Activated naive CD8-positive, alpha-beta T cell treated with anti-CD3 and anti-CD28 coated beads, Interleukin-2, amount 10 ng/mL, durations not matched to agents 7 days and 5 days (primary cell): ENCODE data around the gene GGCT. TPM values are rescaled to one million over a fixed set of nuclear protein-coding genes. Genes with fewer than 3 reads are reported as not detected.
A peak's percentile ranks its signal among the peaks of the same experiment; 100 is the strongest.
"Not testable (repeated sequence)": the region's sequence is repeated elsewhere in the genome, so short reads cannot be mapped to it uniquely, and the experiment has no call there.

ENCODE experiments used
- ATAC-seq: fragments of 150-1000 bp; cut with Tn5 transposase; one replicate; pipeline ENCODE4 v1.10.0; 2021; ENCODE audit warnings: low read depth, moderate library complexity
- POLR2A ChIA-PET: fragments of 350-600 bp; sonication (Branson Sonifier 250); formaldehyde crosslinking; loops from one replicate; lab custom pipeline; 2021; ENCODE audit warnings: antibody characterized with exemption; lab: Charles Lee
- DNase-seq: peaks from one replicate; pipeline ENCODE4 v3.0.0; 2021
- H3K27ac Mint-ChIP-seq: one replicate; pipeline ENCODE4 v1.8.0; 2022; ENCODE audit warnings: mild to moderate bottlenecking, mixed read lengths
- H3K27me3 Mint-ChIP-seq: one replicate; pipeline ENCODE4 v1.8.0; 2022; ENCODE audit warnings: mild to moderate bottlenecking, moderate library complexity, mixed read lengths
- H3K36me3 Mint-ChIP-seq: one replicate; pipeline ENCODE4 v1.8.0; 2021; ENCODE audit warnings: mild to moderate bottlenecking, mixed read lengths
- H3K4me1 Mint-ChIP-seq: one replicate; pipeline ENCODE4 v1.8.0; 2021; ENCODE audit warnings: mixed read lengths
- H3K4me3 Mint-ChIP-seq: one replicate; pipeline ENCODE4 v1.8.0; 2022; ENCODE audit warnings: mild to moderate bottlenecking, moderate library complexity, mixed read lengths
- H3K9me3 Mint-ChIP-seq: one replicate; pipeline ENCODE4 v1.8.0; 2021; ENCODE audit warnings: mixed read lengths
- total RNA-seq, 2 experiments: library from RNA; stranded (reverse); gene quantifications; one replicate each; pipeline ENCODE4 v1.2.3, GENCODE V29; 2021

The GGCT gene
- total RNA-seq, 2 experiments from 2014 or later: 40.2 to 42.7 TPM

DNA sequence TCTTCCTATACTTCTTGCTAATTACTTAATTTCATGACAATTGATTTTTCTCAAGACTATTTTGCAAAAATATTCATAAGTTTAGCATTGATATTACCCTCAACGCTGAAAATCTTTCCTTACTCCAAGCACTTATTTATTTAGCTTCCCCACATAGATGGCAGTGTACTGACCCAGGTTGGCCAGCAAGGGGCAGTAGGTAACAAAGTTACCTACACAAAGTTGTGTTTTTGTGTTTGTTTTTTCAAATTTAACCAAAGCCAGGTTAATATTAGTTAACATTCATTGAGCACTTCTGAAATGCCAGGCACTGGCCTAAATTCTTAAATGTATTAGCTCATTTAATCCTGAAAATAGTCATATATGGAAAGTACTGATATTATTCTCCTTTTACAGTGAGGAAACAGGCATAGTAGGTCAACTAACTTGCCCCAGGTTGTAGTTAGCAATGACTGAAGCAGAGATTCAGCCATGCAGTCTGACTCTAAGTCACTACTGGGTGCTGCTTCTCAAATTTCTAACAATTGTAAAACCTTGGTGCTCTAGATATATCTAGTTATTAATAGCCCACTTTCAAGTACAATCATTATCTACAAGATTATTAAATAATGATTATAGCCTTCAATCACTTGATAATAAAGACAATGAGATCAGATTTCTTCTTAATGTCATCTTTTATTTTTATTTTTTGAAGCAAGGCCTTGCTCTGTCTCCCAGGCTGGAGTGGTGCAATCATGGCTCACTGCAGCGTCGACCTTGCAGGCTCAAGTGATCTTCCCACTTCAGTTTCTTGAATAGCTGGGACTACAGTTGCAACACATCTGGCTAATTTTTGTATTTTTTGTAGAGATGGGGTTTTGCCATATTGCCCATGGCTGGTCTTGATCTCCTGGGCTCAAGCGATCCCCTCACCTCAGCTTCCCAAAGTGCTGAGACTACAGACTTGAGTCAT, 5.8 kb upstream of the GGCT start:
- POLR2A ChIA-PET: no interaction called here
- ATAC-seq: peak; percentile 70
- Mint-ChIP-seq H3K36me3 (peaks cover 2% of the 10 kb centered on the region), H3K4me1 (peaks cover 6% of the 10 kb centered on the region), H3K4me3 (no peak overlapping the region), H3K27ac (no peak overlapping the region), H3K27me3 (no peaks in the 10 kb centered on the region), H3K9me3 (peaks cover 5% of the 10 kb centered on the region)
- DNase-seq: no peak

DNA sequence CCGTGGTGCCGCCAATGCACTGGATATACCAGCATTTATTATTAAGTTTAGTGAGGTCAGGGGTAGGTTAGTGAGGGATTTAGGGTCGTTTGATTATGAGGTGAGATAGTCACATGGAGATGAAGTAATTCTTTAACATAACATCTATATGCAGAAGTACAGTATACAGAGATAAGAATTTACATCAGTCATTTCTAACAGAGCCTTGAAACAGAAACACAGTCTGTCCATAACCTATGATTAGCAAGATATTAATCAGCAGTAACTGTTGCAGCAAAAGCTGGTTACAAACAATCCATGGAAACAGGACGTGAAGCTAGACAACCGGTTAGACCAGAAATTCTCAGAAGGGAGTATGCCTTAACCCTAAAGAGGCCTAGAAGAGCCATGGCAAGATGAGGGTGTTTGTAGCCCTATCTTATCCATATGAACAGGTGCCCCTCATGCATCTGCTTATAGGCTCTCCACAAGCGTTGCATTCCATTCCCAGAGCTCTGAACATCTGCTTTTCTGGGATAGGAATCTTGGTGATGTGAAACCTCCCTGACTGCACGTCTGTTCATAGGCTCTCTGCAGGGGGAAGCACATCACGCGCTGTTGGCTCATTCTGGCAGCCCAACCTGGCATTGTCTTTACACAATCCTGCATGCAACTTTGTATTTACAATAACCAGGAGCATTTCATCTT, 4.7 kb upstream of the GGCT start:
- H3K4me1 Mint-ChIP-seq, DNase-seq, H3K9me3 Mint-ChIP-seq, H3K27me3 Mint-ChIP-seq, H3K27ac Mint-ChIP-seq, ATAC-seq, POLR2A ChIA-PET, H3K36me3 Mint-ChIP-seq, H3K4me3 Mint-ChIP-seq: not testable (repeated sequence)

DNA sequence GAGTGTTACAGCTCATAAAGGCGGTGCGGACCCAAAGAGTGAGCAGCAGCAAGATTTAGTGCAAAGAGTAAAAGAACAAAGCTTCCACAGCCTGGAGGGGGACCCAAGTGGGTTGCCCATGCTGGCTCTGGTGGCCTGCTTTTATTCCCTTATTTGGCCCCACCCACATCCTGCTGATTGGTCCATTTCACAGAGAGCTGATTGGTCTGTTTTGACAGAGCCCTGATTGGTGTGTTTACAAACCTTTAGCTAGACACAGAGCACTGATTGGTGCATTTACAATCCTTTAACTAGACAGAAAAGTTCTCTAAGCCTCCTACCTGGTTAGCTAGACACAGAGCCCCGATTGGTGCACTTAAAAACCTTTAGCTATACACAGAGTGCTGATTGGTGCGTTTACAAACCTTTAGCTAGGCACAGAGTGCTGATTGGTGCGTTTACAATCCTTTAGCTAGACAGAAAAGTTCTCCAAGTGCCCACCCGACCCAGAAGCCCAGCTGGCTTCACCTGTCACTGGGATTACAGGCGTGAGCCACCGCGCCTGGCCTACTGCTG, 2.8 kb upstream of the GGCT start:
- H3K27me3 Mint-ChIP-seq, H3K27ac Mint-ChIP-seq, H3K9me3 Mint-ChIP-seq, ATAC-seq, POLR2A ChIA-PET, H3K4me3 Mint-ChIP-seq, H3K36me3 Mint-ChIP-seq, DNase-seq: not testable (repeated sequence)
- peaks cover 25% of the 10 kb centered on the region for H3K4me1 Mint-ChIP-seq

DNA sequence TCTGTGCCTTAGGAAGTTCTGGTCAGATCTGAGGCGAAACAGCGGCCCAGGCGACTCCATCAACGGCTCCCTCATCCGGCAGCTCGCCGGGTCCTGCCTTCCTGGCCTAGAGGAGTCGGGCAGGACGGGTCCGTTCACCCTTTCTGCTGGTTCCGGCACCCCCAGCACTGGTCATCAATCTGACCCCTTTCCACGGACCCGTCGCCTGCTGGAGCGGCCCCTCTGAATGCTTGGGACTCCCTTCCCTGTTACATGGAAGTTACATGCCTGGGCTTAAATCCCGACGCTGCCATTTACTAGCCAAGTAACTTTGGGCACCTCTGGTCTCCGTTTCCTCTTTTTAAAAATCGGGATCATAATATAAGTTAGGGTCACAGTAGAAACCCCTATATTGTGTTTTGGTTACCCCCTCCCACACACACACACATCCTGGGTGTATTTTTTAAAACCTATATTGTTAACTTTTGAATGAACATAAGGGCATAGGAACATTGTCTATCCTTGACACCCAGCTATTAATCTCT, 607 bp upstream of the GGCT start:
- DNase-seq: no peak
- Mint-ChIP-seq H3K36me3 (peaks cover 18% of the 10 kb centered on the region), H3K4me3 (peak overlapping the region; percentile 92), H3K9me3 (peaks cover 5% of the 10 kb centered on the region), H3K27me3 (no peaks in the 10 kb centered on the region), H3K4me1 (peaks cover 38% of the 10 kb centered on the region), H3K27ac (peak overlapping the region; percentile 94)
- ATAC-seq: no peak
- POLR2A ChIA-PET: interaction anchor here (1.2 kb wide), 1 partner anchor 27 kb away, joined by 7 read pairs; the partner anchor contains the start of gene NOD1

- Mint-ChIP-seq H3K27me3 (no peaks in the 10 kb centered on the region), H3K4me1 (peaks cover 41% of the 10 kb centered on the region), H3K4me3 (peak overlapping the region; percentile 92), H3K36me3 (peaks cover 25% of the 10 kb centered on the region), H3K9me3 (peaks cover 5% of the 10 kb centered on the region), H3K27ac (peak overlapping the region; percentile 94)
- no peak for DNase-seq
- POLR2A ChIA-PET: interaction anchor here (0.6 to 1.6 kb wide), 5 partner anchors 13 to 629 kb away, joined by 3 to 8 read pairs (median 5); partner anchors contain the start of gene NOD1
- no peak for ATAC-seq
Observed at GRCh38 chr7:30503274-30504212, 1.1 kb downstream of the GGCT start.

DNA sequence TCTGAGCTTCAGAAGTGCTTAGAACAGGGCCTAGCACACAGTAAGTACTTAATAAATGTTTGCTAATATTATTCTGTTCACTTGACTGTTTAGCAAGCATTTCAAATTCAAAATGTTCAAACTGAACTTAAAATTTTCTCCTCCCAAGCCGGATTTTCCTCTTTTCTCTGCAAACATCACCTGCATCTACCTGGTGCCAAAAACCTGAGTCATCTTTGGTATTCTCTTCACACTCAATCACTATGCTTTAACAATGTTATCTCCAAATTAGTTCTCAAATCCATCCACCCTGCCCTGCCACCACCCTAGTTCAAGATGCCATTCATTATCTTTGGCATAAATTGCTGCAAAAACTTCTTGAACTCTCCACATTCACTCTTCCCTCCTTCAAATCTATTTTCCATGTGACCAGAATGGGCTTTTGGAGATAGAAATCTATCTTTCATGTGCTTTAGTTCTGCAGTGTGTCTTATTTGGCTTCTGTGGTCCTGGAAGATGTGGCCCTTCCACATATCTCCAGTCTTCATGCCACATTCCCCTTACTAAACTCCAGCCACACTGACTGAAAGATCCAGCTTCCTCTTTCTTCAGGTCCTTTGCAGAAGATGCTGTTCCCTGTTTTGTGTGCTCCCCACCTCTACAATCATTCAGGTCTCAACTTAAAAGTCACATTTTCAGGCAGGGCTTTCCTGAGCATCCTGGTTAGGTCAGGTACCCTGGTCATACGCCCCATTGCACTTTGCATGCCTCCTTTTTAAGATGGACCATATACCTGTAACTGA, 2.0 kb downstream of the GGCT start:
- peaks cover 41% of the 10 kb centered on the region for H3K4me1 Mint-ChIP-seq
- H3K27me3 Mint-ChIP-seq: no peaks in the 10 kb centered on the region
- POLR2A ChIA-PET: interaction anchor here (1.0 kb wide), 1 partner anchor 154 kb away, joined by 5 read pairs; no protein-coding TSS in a partner anchor

GRCh38 chr7:30501264-30501663, 3.4 kb downstream of the GGCT start:
- Mint-ChIP-seq H3K4me3 (no peak overlapping the region), H3K36me3 (peaks cover 35% of the 10 kb centered on the region), H3K27ac (no peak overlapping the region), H3K9me3 (peaks cover 2% of the 10 kb centered on the region), H3K4me1 (peaks cover 41% of the 10 kb centered on the region), H3K27me3 (no peaks in the 10 kb centered on the region)
- POLR2A ChIA-PET: no interaction called here
- ATAC-seq (no peak), DNase-seq (no peak)

More for the DNA sequence above, 2.0 kb downstream of the GGCT start:
- peaks cover 26% of the 10 kb centered on the region for H3K36me3 Mint-ChIP-seq
- peaks cover 3% of the 10 kb centered on the region for H3K9me3 Mint-ChIP-seq
- no peak overlapping the region for H3K27ac Mint-ChIP-seq
- H3K4me3 Mint-ChIP-seq: peak overlapping the region; percentile 28
- DNase-seq: no peak
- no peak for ATAC-seq

GRCh38 chr7:30493228-30493627, 11.4 kb downstream of the GGCT start:
- peaks cover 17% of the 10 kb centered on the region for H3K27me3 Mint-ChIP-seq
- POLR2A ChIA-PET: no interaction called here
- no peaks in the 10 kb centered on the region for H3K4me1 Mint-ChIP-seq
- no peak overlapping the region for H3K27ac Mint-ChIP-seq
- H3K9me3 Mint-ChIP-seq: peaks cover 7% of the 10 kb centered on the region
- DNase-seq: no peak
- ATAC-seq: no peak
- no peak overlapping the region for H3K4me3 Mint-ChIP-seq
- H3K36me3 Mint-ChIP-seq: peaks cover 32% of the 10 kb centered on the region

DNA sequence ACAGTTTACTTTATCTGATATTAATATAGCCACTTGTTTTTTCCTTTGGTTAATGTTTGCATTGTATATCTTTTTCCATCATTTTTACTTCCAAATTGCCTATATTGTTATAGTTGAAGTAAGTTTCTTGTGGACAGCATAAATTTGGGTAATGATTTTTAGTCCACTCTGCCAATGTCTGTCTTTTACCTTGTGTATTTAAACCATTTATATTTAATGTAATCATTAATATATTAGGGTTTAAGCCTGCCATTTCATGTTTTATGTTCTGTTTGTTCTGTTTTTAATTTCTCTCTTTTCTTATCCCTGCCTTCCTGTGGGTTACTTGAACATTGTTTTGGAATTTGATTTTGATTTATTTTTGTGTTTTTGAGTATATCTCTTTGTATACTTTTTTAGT, 13.2 kb downstream of the GGCT start:
- Mint-ChIP-seq H3K27ac (no peak overlapping the region), H3K36me3 (peaks cover 23% of the 10 kb centered on the region), H3K4me3 (no peak overlapping the region), H3K9me3 (peaks cover 5% of the 10 kb centered on the region), H3K27me3 (peaks cover 24% of the 10 kb centered on the region), H3K4me1 (no peaks in the 10 kb centered on the region)
- no peak for DNase-seq
- no peak for ATAC-seq
- POLR2A ChIA-PET: no interaction called here

- ATAC-seq: no peak
- H3K27me3 Mint-ChIP-seq: peaks cover 16% of the 10 kb centered on the region
- no peak overlapping the region for H3K27ac Mint-ChIP-seq
- no peaks in the 10 kb centered on the region for H3K4me1 Mint-ChIP-seq
- H3K36me3 Mint-ChIP-seq: peaks cover 1% of the 10 kb centered on the region
- POLR2A ChIA-PET: interaction anchor here (1.4 kb wide), 1 partner anchor 9 kb away, joined by 6 read pairs; the partner anchor contains the start of gene NOD1
- peaks cover 5% of the 10 kb centered on the region for H3K9me3 Mint-ChIP-seq
- DNase-seq: no peak
- no peak overlapping the region for H3K4me3 Mint-ChIP-seq
Observed at GRCh38 chr7:30487371-30487770, 17.3 kb downstream of the GGCT start.

GRCh38 chr7:30485667-30486066, 19.0 kb downstream of the GGCT start:
- DNase-seq (no peak), ATAC-seq (no peak)
- no peak overlapping the region for H3K4me3 Mint-ChIP-seq
- H3K36me3 Mint-ChIP-seq: no peaks in the 10 kb centered on the region
- POLR2A ChIA-PET: no interaction called here
- peaks cover 4% of the 10 kb centered on the region for H3K9me3 Mint-ChIP-seq
- no peaks in the 10 kb centered on the region for H3K4me1 Mint-ChIP-seq
- H3K27me3 Mint-ChIP-seq: peaks cover 14% of the 10 kb centered on the region
- no peak overlapping the region for H3K27ac Mint-ChIP-seq

GRCh38 chr7:30481416-30481815, 23.2 kb downstream of the GGCT start:
- DNase-seq, H3K36me3 Mint-ChIP-seq, H3K27ac Mint-ChIP-seq, H3K9me3 Mint-ChIP-seq, H3K27me3 Mint-ChIP-seq, POLR2A ChIA-PET, H3K4me3 Mint-ChIP-seq, ATAC-seq: not testable (repeated sequence)
- H3K4me1 Mint-ChIP-seq: peaks cover 19% of the 10 kb centered on the region
